ENCODE data around the gene COL4A2.

The COL4A2 gene

GRCh38 chr13:110348309-110349105 is 41.4 kb downstream of the COL4A2 start:
- no peak overlapping the region for H3K4me3 ChIP-seq (ENCODE audit: low read depth, low read length)
- TF ChIP-seq, protein P1, sequence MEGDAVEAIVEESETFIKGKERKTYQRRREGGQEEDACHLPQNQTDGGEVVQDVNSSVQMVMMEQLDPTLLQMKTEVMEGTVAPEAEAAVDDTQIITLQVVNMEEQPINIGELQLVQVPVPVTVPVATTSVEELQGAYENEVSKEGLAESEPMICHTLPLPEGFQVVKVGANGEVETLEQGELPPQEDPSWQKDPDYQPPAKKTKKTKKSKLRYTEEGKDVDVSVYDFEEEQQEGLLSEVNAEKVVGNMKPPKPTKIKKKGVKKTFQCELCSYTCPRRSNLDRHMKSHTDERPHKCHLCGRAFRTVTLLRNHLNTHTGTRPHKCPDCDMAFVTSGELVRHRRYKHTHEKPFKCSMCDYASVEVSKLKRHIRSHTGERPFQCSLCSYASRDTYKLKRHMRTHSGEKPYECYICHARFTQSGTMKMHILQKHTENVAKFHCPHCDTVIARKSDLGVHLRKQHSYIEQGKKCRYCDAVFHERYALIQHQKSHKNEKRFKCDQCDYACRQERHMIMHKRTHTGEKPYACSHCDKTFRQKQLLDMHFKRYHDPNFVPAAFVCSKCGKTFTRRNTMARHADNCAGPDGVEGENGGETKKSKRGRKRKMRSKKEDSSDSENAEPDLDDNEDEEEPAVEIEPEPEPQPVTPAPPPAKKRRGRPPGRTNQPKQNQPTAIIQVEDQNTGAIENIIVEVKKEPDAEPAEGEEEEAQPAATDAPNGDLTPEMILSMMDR (IDR thresholded peaks at IDR 0.05; ENCODE audit: insufficient read depth, low read depth, low read length, missing control alignments) = no peak
- DNase-seq (ENCODE audit: low read depth) = no peak

DNA sequence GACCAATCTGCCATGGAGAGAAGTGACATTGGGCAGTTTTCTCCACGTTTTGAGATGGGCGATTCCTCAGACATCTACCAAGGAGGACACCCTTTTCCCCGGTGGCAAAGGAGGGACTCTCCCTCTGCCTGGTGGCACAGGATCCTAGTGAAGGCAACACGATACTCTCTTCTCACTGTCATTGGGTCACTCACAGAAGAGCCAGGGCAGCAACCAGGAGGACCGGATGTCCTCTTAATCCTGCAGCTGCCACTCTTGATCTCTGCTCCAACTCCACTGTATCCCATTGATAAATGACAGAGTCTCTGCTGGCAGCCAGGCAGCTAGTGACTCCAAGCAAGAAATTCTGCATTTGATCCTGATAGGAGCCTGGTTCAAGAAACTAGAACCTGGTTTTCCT is 42.2 kb downstream of the COL4A2 start:
- TF ChIP-seq, protein P1 (IDR thresholded peaks at IDR 0.05; ENCODE audit: insufficient read depth, low read depth, low read length, missing control alignments) = no peak
- no peak overlapping the region for H3K4me3 ChIP-seq (ENCODE audit: low read depth, low read length)
- DNase-seq (ENCODE audit: low read depth) = no peak

- no peak for DNase-seq (ENCODE audit: low read depth)
- H3K4me3 ChIP-seq (ENCODE audit: low read depth, low read length) = no peak overlapping the region
- TF ChIP-seq, protein P1 (IDR thresholded peaks at IDR 0.05; ENCODE audit: insufficient read depth, low read depth, low read length, missing control alignments) = no peak
Observed at GRCh38 chr13:110350049-110350448, 43.0 kb downstream of the COL4A2 start.

- TF ChIP-seq, protein P1 (IDR thresholded peaks at IDR 0.05; ENCODE audit: insufficient read depth, low read depth, low read length, missing control alignments) = no peak
- no peak overlapping the region for H3K4me3 ChIP-seq (ENCODE audit: low read depth, low read length)
- DNase-seq (ENCODE audit: low read depth) = no peak
Observed at GRCh38 chr13:110350509-110350908, 43.4 kb downstream of the COL4A2 start.

DNA sequence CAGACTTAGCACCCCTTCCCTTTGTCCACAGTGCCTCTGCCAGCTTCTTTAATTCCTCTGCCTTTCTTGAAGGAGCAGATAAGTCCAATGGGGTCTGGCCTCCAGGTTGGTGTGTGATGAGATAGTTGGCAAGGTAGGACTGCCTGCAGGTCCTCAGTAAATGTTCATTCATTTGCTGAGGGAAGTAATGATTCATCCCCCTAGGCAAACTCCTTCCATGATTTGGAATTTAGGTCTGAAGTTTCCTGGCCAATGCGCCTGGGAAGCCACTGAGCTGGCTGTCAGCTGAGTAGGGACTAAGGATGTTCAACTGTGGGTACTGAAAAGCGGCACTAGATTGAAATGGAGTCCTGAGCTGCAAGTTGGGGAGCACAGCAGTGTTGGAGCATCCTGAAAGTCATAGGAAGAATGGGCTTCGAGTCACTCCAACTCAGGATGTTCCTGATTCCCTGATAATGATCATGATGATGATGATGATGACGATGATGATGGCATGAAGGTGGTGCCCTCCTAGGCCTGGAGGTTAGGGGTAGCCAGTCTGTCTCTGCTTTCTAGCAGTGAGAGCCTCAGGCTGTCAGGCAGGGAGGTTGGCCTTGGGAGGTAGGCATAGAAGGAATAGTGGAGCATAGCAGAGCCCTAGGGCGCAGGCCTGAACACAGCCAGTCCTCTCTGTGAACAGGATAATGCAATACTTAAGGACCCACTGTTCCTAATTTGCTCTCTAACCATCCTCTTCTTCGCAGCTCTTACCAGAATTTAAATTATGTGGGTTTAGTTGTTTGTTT is 44.7 kb downstream of the COL4A2 start:
- H3K4me3 ChIP-seq (ENCODE audit: low read depth, low read length) = no peak overlapping the region
- no peak for DNase-seq (ENCODE audit: low read depth)
- TF ChIP-seq, protein P1 (IDR thresholded peaks at IDR 0.05; ENCODE audit: insufficient read depth, low read depth, low read length, missing control alignments) = no peak

DNA sequence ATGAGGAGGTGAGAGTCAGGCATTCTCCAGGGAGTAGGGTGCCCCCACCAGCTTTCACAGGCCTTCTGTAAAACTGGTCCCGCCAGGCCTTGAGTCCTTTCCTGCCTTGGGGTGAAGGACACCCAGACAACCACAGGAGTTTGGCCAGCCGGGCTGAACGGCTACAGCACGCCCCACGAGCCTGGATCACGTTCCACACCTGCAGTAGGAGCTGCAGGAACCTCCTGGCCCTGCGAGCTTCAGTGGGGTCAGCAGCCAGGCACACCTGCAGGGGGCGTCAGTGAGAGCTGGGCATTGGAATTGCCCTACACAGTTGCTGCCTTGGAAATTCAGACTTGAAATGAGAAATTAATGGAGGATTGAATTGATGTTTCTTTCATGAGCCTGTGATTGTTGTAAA is 45.7 kb downstream of the COL4A2 start:
- DNase-seq (ENCODE audit: low read depth) = no peak
- no peak overlapping the region for H3K4me3 ChIP-seq (ENCODE audit: low read depth, low read length)
- TF ChIP-seq, protein P1 (IDR thresholded peaks at IDR 0.05; ENCODE audit: insufficient read depth, low read depth, low read length, missing control alignments) = peak; percentile 17
